ENCODE results near the gene SYCE1L.
"Not testable (repeated sequence)": the region's sequence is repeated elsewhere in the genome, so short reads cannot be mapped to it uniquely, and the experiment has no call there.

Gene SYCE1L

DNA sequence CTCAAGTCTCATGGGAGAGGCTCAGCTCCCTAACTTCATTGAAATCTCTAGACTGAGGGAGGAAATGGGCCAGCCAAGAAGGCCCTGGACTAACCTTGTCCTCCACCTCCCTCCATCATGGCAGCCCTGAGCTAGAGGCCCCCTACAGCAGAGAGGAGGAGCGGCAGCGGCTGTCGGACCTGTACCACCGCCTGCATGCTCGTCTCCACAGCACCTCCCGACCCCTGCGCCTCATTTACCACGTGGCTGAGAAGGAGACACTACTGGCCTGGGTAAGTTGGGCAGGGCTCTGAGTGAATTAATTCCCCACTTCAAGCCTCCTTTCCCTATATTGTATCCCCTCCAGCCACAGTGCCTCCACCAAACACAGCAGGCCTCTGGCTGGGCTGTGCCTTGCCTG lies 3.8 kb upstream of the SYCE1L start:
- no peak for DNase-seq (ENCODE audit: low read depth in 2 of 3, low spot score in 1 of 3)

- DNase-seq (ENCODE audit: low read depth in 2 of 3, low spot score in 1 of 3): no peak
Measured at GRCh38 chr16:77197747-77198146, 1.5 kb upstream of the SYCE1L start.

DNA sequence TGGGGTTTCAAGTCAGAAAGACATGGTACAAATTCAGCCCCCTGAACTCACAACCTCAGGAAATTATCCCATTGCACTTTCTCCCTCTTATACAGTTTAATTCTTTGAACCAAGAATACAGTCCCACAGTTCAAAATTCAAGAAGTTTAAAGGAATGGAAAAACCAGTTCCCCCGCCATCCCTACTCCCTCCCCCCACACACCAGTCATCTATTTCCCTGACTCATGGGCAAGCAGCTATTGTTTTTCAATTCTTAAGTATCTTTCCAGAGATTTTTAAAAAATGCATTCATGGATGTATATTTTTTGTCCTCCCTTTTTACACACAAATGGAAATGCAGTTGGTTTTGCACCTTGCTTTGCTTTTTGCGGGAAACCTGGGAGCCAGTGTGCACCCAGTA lies 7.3 kb downstream of the SYCE1L start:
- no peak for DNase-seq (ENCODE audit: low read depth in 2 of 3, low spot score in 1 of 3)

- no peak for DNase-seq (ENCODE audit: low read depth in 2 of 3, low spot score in 1 of 3)
Measured at GRCh38 chr16:77207030-77207429, 7.8 kb downstream of the SYCE1L start.

DNA sequence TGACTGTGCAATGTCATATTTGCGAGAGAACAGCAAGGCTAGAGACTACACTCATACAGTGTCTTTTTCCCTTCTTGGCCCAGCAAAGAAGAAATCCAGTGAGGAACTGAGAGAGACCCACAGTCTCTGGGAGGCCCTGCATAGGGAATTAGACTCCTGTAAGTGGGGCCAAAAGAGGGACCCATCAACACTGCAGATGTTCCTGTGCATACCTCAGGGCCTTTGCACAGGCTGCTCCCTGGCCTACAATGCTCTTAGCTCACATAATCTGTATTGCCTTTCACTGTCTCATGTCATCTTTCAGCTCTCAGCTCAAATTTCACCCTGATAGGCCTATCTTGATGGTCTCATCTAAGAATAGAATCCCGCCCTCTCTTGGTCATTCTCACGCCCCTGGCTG lies 9.2 kb downstream of the SYCE1L start:
- no peak for DNase-seq (ENCODE audit: low read depth in 2 of 3, low spot score in 1 of 3)

- peak; percentile 50 to 61 (median 60) for DNase-seq (ENCODE audit: low read depth in 2 of 3, low spot score in 1 of 3)
Measured at GRCh38 chr16:77211880-77212740, 12.9 kb downstream of the SYCE1L start.

DNA sequence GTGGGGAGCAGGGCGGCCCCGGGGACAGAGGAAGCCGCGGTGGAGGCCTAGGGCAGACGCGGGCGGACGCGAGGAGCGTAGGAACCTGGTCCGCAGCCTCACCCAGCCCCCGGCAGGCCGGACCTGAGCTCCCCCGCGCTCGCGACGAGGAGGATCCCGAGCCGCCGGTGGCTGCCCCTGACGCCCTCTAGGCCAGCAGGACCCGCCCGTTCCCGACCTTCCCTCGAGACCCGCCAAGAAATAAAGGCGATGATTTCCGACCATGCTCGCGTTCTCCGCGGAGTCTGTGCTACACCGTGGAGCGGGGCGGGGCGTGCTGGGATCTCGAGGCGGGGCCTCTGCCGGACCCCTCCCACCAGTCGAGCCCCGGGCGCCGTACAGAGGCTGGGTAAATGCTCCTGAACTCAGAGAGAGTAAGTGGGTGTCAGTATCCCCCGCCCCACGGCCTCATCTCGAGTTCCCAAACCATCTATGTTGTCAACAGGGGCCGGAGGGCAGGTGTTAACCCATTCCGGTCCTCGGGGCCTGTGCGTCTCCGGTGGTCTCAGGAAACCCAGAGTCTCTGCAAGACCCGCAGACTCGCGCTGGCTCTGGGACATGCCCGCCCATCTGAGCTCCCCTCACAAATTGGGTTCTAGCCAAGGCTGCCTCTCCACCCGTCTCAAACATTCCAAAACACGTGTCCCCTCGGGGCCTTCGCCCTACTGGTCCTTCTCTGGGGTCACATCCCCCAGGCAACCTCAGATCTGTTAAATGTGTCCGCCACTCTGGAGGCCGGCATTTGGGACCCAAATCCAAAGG lies 13.7 kb downstream of the SYCE1L start:
- peak; percentile 52 to 72 (median 63) for DNase-seq (ENCODE audit: low read depth in 2 of 3, low spot score in 1 of 3)

GRCh38 chr16:77213542-77214106 lies 14.4 kb downstream of the SYCE1L start:
- no peak for DNase-seq (ENCODE audit: low read depth in 2 of 3, low spot score in 1 of 3)

GRCh38 chr16:77214411-77215138 lies 15.4 kb downstream of the SYCE1L start:
- DNase-seq (ENCODE audit: low read depth in 2 of 3, low spot score in 1 of 3): no peak

DNA sequence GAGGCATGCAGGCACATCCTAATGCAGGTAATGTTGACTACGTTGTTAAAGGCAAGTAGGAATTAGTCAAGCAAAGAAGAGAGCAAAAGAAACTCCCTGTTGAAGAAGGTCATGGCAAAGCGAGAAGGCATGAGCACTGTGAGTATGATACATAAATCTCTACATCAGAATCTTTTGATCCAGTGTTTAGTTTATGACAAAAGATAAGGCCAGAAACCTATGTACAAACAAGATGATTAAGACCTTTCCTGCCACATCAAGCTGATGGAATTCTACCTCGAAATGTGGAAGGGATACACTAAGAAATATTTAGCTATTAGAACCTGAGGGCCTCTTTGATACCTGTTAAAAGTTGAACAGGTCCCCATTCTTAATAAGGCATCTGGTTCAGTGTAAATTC lies 20.2 kb downstream of the SYCE1L start:
- no peak for DNase-seq (ENCODE audit: low read depth in 2 of 3, low spot score in 1 of 3)

DNA sequence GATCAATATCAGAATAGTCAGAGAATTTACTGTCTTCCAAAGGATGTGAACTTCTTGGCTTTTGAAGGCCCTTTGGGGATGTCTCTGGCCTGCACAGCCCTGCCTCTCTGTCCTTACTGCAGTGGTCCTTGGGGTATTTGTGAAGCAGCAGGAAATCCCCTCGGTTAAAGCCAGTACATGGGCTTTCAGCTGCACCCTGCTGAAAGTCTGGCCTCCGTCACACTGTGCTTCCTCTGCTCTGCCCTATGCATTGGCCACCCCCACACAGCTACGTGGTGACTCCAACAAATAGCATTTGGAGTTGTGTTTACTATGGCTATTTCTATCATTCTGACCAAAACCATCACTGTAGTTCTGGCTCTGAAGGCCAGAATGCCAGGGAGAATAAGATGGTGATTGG lies 21.2 kb downstream of the SYCE1L start:
- no peak for DNase-seq (ENCODE audit: low read depth in 2 of 3, low spot score in 1 of 3)

- no peak for DNase-seq (ENCODE audit: low read depth in 2 of 3, low spot score in 1 of 3)
Measured at GRCh38 chr16:77221482-77221881, 22.3 kb downstream of the SYCE1L start.

GRCh38 chr16:77223184-77223583 lies 24.0 kb downstream of the SYCE1L start:
- no peak for DNase-seq (ENCODE audit: low read depth in 2 of 3, low spot score in 1 of 3)

- no peak for DNase-seq (ENCODE audit: low read depth in 2 of 3, low spot score in 1 of 3)
Measured at GRCh38 chr16:77225182-77225581, 26.0 kb downstream of the SYCE1L start.

DNA sequence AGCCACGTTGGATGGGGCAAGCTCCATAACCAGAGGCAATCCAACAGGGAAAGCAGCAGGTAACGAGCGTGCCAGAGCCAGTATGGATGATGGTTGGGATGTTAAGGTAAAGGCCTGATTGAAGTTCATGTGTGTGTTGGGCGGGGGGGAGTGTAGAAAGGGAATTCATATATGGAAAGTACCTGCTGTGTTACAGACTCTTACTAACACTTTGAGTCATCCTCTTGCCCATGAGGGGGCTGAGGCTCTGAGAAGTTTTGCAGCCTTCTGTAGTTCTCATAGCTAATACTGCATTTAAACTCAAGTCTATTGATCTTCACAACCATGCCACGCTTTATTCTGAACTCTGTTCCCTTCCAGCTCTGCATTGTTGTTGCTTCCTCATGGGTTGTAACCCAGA lies 28.5 kb downstream of the SYCE1L start:
- no peak for DNase-seq (ENCODE audit: low read depth in 2 of 3, low spot score in 1 of 3)

GRCh38 chr16:77231047-77231446 lies 31.8 kb downstream of the SYCE1L start:
- DNase-seq (ENCODE audit: low read depth in 2 of 3, low spot score in 1 of 3): no peak

GRCh38 chr16:77233799-77234519 lies 34.8 kb downstream of the SYCE1L start:
- no peak for DNase-seq (ENCODE audit: low read depth in 2 of 3, low spot score in 1 of 3)

DNA sequence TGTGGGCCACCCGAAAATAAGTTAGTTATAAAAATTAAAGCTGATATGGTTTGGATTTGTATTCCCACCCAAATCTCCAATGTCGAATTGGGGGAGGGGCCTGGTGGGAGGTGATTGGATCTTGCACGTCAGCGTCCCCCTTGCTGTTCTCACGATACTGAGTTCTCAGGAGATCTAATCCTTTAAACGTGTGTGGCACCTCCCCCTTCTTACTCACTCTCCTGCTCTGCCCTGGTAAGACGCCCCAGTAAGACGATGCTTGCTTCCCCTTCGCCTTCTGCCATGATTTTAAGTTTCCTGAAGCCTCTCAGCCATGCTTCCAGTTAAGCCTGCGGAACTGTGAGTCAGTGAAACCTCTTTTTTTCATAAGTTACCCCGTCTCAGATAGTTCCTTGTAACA lies 35.4 kb downstream of the SYCE1L start:
- DNase-seq (ENCODE audit: low read depth in 2 of 3, low spot score in 1 of 3): no peak

DNA sequence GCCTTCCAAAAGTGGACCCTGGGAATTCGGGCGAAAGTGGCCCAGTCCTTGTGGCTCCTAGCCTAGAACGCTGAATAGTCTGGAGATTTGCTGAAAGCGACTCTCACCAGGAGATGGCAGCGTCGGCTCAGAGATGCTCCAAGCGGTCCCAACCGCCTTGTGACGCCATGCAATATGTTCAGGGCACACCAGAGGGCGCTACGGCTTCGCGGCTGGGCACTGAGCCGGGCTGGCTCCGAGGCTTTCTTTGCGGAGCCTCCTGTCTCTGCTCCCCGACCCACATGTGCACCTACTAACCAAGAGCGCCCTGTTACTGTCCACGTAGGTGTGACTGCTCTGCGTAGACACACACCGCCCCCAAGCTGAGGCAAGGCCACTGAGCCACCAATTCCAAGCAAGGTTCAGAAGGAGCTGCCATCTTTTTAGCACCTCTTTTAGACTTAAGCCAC lies 36.9 kb downstream of the SYCE1L start:
- peak; percentile 80 to 89 (median 80) for DNase-seq (ENCODE audit: low read depth in 2 of 3, low spot score in 1 of 3)

DNA sequence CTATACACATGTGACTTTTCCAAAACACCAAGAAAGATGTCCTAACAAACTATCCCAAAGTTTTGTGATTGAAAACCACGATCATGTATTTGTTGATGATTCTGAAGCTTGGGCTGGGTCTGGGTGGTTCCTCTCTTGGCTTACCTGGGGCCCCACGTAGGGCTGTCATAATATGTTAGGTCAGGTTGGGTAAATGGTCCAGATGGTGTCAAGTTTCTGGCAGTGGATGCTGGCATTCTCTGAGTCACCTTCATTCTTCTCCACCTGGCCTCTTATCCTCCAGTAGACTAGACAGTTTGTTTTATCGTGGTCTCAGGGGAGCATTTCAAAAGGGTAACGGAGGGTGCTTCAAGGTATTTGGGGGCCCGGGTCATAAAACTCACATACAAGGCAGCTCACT lies 39.4 kb downstream of the SYCE1L start:
- DNase-seq (ENCODE audit: low read depth in 2 of 3, low spot score in 1 of 3): no peak

GRCh38 chr16:77242471-77242870 lies 43.3 kb downstream of the SYCE1L start:
- not testable (repeated sequence) for DNase-seq (ENCODE audit: low read depth in 2 of 3, low spot score in 1 of 3)

Data from stimulated activated CD4-positive, alpha-beta T cell treated with anti-CD3 and anti-CD28 coated beads, Interleukin-12 subunit alpha, Interleukin-12 subunit beta, amount 100 ng/mL, for 48 hours (primary cell).